Choroid plexus epithelial cell (primary cell): ENCODE results near the gene SSTR4.

ENCODE experiments used
- DNase-seq: peaks from one replicate; pipeline ENCODE4 v3.0.0-alpha.2; 2010; ENCODE audit warnings: low read depth
- H3K4me3 ChIP-seq: 2 replicates; pipeline ENCODE4 v1.5.1; 2011; ENCODE audit warnings: low read depth, mild to moderate bottlenecking, control low read depth, low read length, moderate library complexity
- TF ChIP-seq, protein P1 (sequence below): conservative IDR thresholded peaks from 2 replicates; pipeline ENCODE4 v1.5.1; 2011; ENCODE audit warnings: low read depth, mild to moderate bottlenecking, control low read depth, inconsistent platforms, low read length, moderate library complexity

SSTR4 gene

DNA sequence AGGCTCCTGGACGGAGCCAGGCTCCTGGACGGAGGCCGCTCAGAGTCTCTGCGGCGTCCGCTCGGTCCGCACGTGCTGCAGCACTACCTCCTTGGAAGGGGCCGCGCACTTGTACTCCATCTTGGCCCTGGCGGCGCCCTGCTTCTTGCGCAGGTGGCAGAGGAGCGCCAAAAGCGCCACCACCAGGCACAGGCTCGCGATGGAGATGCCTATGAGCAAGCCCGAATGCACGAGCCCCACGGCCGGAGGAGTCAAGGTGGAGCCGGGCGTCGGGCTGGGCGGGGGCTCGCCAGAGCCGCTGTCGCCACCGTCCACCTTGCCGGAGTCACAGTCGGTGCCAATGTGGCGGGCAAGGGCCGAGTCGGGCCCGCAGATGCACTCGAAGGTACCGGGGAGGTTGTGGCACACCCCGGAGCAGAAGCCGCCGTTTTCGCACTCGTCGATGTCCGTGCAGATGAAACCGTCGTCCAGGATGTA lies 12.7 kb downstream of the SSTR4 start:
- DNase-seq: no peak
- TF ChIP-seq, protein P1, sequence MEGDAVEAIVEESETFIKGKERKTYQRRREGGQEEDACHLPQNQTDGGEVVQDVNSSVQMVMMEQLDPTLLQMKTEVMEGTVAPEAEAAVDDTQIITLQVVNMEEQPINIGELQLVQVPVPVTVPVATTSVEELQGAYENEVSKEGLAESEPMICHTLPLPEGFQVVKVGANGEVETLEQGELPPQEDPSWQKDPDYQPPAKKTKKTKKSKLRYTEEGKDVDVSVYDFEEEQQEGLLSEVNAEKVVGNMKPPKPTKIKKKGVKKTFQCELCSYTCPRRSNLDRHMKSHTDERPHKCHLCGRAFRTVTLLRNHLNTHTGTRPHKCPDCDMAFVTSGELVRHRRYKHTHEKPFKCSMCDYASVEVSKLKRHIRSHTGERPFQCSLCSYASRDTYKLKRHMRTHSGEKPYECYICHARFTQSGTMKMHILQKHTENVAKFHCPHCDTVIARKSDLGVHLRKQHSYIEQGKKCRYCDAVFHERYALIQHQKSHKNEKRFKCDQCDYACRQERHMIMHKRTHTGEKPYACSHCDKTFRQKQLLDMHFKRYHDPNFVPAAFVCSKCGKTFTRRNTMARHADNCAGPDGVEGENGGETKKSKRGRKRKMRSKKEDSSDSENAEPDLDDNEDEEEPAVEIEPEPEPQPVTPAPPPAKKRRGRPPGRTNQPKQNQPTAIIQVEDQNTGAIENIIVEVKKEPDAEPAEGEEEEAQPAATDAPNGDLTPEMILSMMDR: no peak
- H3K4me3 ChIP-seq: peak overlapping the region; percentile 61

DNA sequence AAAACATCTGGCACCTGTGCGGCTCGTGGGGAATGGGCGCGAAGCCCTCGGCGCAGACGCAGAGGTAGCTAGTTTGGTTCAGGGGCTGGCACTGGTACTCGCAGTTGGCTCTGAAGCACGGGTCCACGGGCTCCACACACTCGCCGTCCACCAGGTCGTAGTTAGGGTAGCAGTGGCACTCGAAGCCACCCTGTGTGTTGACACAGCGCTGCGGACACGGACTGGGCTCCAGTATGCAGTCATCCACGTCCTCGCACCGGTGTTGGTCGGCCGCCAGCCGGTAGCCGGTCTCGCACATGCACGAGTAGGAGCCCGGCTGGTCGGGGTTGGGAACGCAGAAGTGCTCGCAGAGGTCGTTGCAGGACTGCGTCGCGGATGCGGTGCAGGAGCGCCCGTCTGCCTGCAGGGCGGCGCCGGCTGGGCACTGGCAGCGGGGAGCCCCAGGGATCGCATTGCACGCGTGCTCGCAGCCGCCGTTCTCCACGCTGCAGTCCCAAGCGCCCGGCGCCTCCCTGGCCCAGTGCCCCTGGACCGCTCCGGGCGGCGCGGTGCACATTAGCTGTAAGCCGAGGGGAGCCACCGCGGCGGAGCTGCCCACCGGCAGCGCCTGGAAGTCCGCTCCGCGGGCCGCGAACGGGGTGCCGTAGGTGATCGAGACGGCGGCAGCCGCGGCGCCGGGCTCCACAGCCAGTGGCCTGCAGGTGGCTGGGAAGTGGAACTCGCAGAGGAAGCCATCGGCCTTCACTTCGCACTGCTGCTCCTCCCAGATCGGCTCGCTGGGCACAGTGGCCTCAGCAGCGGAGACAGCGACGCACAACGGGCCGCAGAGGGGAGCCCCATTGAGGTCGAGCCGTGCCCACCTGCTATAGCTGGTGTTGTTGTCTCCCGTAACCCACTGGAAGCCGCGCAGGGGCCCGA lies 13.4 kb downstream of the SSTR4 start:
- peak overlapping the region; percentile 61 for H3K4me3 ChIP-seq
- peak; percentile 43 for DNase-seq
- TF ChIP-seq, protein P1: peak; percentile 48

- TF ChIP-seq, protein P1: no peak
- peak within 1 kb of the TSS; percentile 61 for H3K4me3 ChIP-seq
- DNase-seq: peak; percentile 45
Observed at GRCh38 chr20:23049201-23050075, 14.3 kb downstream of the SSTR4 start, which contains the start of gene THBD. THBD (minus strand) TSS chr20:23049672; CDS start chr20:23049504, 168 bp downstream.

DNA sequence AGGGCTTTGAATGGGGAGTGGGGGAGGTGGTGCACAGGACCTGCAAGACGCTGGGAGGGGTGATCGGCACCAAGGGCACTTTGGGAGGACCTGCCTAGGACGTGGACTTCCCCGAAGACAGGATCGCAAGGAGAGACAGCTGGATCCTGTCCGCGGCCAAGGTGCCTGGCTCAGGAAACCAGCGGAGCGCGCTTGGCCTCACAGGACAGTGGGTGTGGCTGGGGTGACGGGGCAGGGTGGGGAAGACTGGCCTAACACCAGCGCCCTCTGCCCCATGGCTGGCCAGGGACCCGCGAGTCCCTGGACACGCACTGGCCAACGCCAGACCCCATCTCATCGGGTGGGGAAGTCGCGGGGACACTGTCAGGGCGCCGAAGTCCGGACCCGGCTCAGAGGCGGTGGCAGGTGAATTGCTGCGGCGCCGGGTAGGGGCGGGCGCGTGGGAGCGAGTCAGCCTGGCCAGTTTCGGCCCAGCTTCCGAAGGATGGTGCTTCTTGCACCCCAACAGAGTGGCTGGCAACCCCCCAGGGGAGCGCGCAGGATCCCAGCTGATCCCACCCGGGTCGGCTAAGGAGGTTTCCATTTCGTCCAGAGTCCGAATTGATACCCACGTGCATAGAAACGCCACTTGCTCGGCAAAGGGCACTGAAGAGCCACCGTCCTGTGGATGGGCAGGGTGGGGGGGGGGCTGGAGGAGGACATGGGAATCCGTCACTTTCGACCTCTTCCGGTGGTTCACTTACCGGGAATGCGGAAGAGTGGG lies 15.1 kb downstream of the SSTR4 start:
- peak overlapping the region; percentile 61 for H3K4me3 ChIP-seq
- peak; percentile 51 for DNase-seq
- TF ChIP-seq, protein P1: no peak

- H3K4me3 ChIP-seq: peak overlapping the region; percentile 61
- peak; percentile 96 for DNase-seq
- TF ChIP-seq, protein P1: peak; percentile 94
Observed at GRCh38 chr20:23050847-23051627, 15.9 kb downstream of the SSTR4 start.
